DMS79 treated with DMSO at 0.1 percent for 48 hours (cell line): ENCODE results near the gene LPGAT1.
"Not testable (repeated sequence)": the region's sequence is repeated elsewhere in the genome, so short reads cannot be mapped to it uniquely, and the experiment has no call there.

Source experiments
- DNase-seq: peaks from one replicate; lab custom pipeline; 2025; lab: John Stamatoyannopoulos, UW

LPGAT1 gene

DNA sequence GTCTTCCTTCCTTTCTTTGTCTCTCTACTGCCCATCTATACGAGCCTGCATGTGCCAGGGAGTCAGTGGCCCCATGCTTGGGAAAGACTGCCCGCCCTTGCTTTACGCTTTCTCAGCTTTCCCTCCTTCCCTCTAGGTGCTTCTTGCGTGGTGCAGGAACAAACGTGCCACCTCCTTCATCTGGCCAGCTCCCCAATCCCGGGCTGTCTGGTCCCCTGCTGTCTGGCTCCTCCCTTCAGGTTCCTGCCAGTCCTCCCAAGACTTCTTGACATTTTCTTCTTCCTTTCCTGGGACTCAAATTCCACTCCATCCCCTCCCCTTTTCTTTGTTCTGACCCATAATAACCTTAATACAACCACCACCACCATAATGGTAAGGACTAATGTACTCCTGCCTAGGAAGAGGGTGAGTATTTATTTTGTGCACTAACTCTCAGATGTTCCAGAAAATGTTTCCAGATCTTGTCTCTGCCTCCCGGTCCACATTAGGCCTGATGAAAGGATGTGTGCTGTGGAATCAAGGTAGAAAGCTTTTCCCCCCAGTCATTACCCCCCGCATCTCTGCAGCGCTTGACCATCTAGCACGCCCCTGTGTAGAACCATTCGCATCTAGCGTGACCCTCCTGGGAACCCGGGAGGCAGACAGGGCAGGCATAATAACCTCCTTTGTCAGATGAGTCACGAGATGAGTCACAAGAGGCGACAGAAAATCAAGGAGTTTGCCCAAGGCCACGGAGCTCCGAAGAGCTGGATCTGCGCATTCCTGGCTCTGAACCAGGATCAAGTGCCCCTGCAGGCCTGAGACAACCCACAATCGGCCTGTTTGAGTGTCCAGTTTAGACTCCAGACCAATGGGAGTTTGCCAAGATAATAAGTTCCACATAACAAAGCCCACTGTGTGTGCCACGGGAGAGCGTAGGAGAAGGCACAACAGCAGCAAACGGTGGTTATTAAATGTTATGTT, 95.1 kb downstream of the LPGAT1 start:
- DNase-seq, result peak; percentile 78

DNA sequence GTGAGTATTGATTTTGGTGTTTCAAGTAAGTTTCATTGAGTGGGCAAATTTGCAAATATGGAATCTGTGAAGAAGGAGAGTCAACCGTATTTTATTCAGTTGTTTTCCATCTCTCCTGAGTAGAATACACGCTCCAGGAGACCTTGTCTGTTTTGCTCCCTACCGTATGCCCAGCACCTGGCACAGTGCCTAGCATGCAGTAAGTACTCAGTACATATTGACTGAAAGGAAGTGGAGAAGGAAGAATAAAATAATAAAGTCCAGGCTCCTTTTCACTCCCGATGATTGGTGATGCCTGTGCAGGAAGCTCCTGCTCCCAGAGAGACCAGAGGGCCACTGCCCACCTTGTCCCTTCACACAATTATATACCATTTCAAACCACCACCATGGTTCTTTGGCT, 95.8 kb downstream of the LPGAT1 start:
- peak; percentile 96 for DNase-seq

DNA sequence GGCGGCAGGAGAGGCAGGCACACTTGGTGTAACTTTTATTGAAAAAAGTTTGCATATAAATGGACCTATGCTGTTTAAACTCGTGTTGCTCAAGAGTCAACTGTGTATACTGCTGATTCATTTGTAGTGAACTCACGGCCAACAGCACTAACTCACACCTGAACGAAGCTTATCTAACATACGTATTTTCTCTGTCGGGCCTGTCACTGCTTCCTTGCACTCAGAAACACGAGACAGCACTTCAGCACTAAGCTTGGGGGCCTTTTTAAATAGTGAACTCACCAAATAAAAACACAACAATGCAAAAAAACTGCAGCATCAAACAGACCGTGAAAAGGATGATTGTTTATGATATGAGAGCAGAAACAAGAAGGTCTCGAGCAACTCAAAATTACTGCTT, 96.2 kb downstream of the LPGAT1 start:
- DNase-seq, result peak; percentile 96

DNA sequence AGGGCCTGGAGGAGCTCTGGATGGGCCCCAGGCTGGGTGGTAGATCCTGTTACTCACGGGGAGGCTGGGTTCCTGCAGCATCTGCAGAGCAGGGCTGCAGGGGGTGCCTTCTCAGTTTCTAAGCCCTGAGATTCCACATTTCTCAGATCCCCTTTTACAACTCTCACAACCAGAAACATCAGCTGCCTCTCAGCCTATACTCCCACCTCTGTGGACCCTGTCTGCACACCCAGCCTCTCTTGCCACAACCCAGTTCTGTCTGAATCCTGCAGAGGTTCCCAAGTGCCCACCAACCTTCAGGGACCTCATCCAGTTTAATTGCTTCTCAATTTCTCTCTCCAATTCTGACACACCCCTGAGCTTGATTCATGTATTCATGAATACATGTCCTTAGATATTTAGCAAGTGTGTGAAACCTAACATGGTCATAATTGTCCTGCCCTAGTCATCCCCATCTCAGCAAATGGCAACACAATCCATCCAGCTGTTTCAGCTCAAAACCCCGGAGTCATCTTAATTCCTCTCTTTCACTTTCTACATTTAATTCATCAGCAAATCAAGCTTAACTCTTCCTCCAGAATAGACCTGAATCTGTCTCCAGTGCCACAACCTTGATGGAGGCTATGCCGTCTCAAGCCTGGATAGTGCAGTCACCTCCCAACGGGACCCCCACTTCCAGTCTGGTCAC, 98.1 kb downstream of the LPGAT1 start:
- peak; percentile 49 for DNase-seq

DNA sequence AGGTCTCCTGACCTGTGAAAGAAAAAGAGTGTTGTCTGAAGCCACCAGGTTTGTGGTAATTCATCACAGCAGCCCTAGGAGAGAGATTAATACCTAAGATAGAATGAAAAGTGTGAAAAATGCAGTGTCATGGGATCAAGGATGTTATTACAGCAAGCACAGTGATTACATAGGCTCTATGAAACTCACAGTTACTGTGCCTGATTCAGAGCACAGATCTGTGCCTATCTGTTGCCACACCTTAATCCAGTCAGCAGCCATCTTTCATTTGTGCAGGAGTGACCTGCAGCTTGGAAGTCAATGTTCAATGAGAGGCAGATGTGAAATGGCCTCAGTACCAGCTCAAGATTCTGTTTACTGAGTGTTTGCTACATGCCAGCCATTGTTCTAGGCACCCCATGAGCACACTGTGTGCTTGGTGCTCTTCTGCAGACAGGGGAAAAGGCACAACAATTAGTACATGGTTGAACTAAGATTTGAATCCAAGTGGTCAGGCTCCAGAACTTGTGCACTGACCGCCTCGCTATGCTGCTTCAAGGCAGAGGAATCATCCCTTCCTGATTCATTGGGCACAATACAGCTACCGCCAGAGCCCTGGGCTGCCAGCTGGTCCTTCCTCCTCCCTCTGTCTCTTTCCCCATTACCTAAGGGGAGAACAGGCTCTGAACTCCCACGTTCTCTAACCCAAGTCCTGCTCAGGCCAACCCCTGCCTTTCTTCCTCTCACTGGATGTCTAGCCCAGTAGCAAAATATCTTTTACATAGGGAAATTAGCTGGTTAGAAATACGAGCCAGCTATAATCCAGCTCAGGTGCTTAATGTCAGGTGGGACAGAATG, 98.9 kb downstream of the LPGAT1 start:
- DNase-seq, result no peak

DNA sequence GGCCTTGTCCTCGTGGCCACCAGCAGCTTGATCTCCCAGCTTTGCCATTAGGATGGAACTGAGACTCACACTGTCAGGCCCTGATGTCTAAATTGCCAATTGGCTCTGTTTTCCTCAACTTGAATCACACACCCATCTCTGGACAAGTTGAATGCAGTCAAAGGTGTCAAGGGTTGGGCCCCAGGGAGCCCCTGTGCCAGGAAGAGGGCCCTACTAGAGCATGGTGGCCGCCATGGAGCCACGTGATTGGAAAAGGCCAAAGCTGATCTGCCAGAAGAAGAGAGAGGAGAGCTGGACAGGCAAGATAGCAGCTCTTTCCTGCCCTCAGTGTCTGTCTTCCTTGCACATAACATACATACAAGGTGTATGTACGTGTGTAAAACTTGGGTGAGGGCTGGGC, 100.2 kb downstream of the LPGAT1 start:
- DNase-seq, result no peak

DNA sequence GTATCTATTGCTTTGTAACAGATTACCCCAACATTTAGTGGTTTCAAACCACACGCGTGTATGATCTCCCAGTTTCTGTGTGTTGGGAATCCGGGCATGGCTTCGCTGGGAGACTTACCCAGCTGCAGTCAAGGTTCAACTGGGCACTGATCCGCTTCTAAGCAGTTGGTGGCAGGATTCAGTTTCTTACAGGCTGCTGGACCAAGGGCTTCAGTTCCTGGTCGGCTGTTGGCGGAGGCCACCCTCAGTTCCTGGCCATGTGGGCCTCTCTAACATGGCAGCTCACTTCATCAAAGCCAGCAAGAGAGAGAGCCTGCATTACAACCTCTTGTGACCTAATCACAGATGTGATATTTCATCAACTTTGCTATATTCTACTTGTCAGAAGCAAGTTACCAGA, 101.3 kb downstream of the LPGAT1 start:
- no peak for DNase-seq

DNA sequence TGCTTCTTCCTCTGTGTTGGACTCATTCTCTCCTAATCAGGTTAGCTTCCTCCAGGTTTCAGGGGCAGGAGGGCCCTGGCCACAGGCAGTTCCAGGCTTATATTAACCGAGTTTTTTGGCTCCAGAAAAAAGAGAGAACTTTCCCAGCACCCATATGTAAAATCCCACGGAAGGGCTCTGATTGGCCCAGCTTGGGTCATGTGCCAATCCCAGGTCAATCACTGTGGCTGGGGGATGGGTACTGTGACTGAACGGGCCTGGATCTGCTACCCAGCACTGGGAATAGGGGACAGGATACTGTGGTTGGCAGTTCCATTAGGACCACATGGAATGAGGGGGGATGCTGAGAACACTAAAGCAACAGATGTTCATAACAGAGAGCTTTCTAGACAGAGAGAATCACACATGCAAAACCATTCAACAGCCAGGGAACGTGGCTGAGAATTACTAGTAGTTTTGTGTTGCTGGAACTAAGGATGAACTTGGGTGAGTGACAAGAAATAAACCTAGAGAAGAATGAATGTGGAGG, 104.0 kb downstream of the LPGAT1 start:
- no peak for DNase-seq

DNA sequence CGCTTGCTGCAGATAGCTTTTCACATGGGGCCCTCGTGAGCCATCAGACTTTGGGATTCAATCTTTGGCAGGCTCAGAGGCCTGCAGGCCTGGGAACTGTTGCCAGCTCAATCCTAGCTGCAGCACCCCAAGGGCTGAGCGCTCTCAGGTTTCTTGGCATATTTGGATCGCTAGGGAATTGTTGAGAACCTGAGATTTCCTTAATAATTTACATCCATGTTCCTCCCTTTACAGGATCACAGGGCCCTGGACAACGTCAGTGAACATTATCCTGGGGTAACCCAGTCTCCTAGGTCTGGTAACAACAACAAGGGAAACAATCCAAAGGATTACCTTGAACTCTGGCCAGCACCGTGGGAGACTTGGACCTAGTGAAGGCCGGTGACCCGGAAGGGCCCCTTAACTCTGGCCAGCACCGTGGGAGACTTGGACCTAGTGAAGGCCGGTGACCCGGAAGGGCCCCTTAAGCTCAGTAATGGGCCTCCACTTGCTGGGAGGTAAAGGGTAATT, 105.8 kb downstream of the LPGAT1 start:
- no peak for DNase-seq

DNA sequence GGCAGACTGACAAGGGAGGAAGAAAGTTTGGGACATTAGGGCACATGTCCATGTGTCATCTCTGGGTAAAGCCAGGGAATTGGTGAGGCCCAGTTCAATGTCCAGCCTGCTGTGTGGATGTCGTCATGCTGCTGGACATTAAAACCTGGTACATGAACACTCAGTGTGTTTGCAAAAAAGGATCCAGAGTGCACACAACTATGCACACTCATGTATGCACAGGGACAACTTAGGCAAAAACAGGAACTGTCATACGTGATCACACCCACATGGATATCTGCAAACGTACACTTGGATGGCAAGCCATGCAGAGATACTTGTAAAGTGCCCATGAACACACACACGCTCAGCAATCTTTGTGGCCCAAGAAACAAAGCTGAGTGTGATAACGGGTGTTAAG, 107.3 kb downstream of the LPGAT1 start:
- DNase-seq, result no peak

DNA sequence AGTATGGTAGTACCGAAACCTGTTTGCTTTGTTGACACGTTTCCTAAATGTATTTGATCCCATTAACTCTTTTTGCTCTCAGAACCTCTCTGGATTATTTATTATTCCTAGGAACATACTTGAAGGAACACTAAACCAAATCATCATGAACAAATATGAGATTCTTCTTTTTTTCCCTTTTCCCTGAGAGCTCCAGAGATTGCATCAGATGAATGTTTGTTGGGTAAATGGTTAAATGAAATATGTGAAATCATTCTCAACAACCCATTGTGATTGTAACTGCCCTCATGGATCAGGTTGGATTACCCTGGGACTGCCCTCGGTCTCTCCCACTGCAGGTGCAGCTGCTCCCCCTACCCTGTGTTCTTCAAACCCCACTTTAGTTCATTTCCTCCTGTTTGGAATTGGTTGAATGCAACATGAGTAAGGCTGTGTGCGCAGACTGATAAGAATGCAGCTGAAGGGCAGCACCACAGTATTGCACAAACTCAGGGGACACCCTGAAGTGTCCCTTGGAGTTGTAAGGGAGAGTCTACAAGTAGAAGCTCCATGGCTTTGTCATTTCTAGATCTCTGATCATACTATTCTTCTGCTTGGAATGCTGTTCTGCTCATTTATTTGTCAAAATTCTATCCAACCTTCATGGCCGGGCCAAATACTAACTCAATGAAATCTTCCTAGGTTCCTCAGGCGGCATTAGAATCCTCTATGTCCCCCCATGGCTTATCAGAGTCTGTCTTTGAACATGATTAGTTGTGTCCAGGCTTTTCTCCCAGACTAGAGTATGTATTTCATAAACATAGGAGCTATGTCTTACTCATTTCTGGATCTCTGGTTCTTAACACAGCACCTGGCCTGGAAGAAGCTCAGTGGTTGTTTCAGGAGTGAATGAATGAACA, 108.0 kb downstream of the LPGAT1 start:
- no peak for DNase-seq

DNA sequence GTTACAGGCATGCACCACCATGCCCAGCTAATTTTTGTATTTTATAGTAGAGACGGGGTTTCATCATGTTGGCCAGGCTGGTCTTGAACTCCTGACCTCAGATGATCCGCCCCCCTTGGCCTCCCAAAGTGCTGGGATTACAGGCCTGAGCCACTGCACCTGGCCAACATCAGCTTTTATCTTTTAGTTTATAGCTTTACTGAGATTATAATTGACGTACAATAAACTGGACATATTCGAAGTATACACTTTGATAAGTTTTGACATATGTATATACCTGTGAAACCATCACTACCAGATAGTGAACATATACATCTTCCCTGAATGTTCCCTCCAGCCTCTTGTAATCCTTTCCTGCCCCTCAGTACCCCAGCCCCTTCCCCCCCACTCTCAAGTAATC, 114.0 kb downstream of the LPGAT1 start:
- DNase-seq, result not testable (repeated sequence)

DNA sequence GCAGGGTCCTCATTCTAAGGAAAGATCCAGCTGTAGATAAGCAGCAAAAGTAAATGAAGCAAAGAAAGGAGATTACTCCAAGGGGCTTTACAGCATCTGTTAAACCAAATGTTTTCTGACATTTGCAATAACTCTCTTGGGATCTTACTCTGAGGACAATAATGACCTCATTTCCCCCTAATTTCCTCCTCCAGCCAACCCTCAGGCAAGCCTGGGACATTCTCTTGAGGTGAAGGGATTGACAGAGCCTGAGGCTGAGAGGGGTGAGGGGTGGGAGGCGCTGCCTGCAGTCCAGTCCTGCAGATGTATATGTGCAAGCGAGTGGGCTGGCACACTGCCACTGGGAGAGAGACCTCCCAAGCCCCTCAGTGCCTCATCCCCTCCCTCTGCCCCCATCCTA, 114.6 kb downstream of the LPGAT1 start:
- DNase-seq, result peak; percentile 24

DNA sequence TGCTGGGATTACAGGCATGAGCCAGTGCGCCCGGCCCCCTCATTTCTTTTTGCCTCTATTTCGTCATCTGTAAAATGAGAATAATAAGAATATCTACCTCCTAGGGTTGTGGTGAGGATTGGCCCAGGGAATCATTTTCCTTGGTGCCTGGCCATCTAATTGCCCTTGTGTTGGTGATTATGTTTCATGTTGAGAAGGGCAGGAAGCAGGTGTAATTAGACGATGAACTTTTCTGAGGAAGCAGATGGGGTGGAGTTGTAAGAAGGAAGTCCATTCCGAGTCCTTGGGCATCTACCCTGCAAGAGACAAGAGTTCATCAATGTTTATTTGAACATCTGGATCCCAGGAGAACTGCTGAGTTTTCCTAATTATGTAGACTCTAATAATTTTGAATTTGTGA, 116.4 kb downstream of the LPGAT1 start:
- no peak for DNase-seq

DNA sequence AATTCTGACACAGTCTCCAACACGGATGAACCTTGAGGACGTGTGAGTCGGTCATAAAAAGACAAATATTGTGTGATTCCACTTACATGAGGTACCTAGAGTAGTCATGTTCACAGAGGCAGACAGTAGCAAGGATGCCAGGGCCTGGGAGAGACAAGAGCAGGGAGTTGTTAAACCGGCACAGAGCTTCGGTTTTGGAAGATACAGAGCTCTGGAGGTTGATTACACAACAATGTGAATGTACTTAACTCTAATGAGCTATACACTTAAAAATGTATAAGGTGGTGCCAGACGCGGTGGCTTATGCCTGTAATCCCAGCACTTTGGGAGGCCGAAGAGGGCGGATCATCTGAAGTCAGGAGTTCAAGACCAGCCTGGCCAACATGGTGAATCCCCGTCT, 117.3 kb downstream of the LPGAT1 start:
- no peak for DNase-seq

DNA sequence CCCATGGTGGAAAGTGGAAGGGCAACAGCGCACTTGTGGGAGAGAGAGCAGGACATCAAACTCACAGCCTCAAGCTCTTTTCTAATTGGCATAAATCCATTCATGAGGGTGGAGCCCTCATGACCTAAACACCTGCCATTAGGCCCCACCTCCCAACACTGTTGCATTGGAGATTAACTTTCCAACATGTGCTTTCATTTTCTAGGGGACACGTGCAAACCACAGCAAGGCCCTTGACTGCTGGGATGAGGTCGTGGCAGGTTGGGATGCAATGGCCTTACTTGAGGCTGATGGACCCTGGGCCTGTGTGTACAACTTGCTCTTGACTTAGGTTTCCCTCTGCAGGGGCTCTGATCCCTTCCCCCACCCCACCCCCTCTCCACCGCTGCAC, 119.3 kb downstream of the LPGAT1 start:
- DNase-seq, result no peak

DNA sequence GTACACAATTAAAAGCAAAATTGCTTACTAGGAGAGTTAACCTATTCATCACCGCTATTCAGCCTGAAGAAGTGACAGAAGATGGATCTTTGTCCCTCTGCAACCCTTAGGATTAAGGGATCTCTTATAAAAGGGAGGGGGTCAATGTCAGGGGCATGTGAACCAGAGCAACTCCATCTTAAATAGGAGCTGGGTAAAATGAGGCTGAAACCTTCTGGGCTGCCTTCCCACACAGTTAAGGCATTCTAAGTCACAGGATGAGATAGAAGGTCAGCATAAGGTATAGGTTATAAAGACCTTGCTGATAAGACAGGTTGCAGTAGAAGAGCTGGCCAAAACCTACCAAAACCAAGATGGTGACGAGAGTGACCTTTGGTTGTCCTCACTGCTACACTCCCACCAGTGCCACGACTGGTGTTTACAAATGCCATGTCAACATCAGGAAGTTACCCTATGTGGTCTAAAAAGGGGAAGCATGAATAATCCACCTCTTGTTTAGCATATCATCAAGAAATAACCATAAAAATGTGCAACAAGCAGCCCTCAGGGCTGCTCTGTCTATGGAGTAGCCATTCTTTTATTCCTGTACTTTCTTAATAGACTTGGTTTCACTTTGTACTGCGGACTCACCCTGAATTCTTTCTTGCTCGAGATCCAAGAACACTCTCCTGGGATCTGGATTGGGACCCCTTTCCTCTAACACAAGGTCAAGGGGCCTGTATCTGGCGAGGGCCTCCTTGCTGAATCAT, 119.8 kb downstream of the LPGAT1 start:
- DNase-seq, result no peak

DNA sequence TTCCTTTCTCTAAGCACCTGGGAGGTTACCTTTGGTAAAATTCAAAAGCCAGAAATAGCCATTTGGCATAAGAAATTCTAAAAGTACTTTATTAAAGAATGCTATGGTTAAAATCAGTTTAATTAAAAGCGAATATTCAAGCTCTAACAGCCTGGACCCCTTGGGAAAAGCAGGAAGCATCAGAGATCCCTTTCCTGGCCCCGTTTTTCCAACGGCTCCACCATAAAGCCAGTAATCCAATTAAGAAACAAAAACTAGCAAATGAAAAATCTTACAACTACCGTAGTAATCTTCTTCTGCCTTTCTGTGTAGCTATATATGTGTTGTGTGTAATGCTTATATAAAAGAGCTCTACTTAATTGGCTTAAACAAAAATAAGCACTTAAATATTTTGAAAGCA, 121.6 kb downstream of the LPGAT1 start:
- no peak for DNase-seq

DNA sequence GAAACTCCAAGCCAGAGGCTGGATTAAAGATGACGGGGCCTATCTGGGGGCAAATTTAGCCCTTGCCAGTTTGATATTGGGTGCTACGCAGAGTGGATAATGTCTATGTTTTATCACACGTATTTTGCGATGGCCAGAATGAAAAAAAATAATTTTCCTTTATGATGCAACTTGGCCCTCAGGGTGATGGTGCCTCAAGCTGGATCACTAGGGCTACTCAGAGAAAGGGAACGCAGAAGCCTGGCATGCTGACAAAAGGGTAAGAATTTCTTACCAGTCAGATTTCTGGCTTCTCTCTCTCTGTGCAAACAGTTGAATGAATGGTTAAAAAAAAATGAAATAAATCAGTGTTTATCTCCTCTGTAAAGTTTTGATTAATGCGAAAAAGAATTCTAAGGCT, 122.6 kb downstream of the LPGAT1 start:
- no peak for DNase-seq

DNA sequence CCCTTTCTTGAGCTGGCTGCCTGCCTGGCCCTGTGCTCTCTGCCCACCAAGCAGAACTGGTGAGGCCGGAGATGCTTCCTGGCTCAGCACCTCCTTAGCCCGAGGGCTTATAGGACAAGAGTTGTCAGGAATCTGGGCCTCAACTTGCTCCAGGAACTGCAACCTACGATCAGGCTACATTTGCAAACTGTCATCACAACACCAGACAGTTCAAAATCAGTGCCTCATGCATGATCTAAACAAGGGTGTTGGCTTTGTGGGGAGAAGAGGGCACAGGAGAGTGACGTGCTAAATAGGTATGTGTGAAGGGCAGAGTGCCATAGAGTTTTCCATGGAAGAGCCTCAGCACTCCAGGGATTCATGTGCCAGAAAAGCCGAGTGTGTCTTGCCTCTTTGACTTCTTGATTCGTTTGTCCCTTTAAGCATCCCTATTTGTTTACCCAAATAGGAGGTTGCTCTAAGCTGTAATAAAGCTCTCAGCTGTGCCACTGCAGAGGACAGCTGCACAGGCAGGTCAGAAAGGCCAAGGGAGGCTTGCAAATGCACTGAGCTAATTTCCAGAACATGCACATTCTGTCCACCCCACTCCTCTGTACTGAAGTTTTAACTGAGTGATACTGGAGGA, 125.0 kb downstream of the LPGAT1 start:
- peak; percentile 77 for DNase-seq
